ENCODE measurements around the gene LRRC4C. TPM values are rescaled to one million over a fixed set of nuclear protein-coding genes. Genes with fewer than 3 reads are reported as not detected.

Gene LRRC4C
- total and polyA plus RNA-seq, 2 donors (not counting 3 experiments of a cell fraction or from before 2014, with no cell fraction given): not detected

GRCh38 chr11:41334007-41334933 is 125.2 kb downstream of the LRRC4C start:
- FAIRE-seq (no peak), DNase-seq (ENCODE audit: low read depth, low spot score) (no peak)
- H2AFZ ChIP-seq (ENCODE audit: low read depth, low read length): no peak overlapping the region
- H3K9me1 ChIP-seq (replicated peaks; ENCODE audit: control insufficient read depth, extremely low read depth, insufficient read depth, low read length): no peaks in the 10 kb centered on the region
- H3K9ac ChIP-seq (replicated peaks; ENCODE audit: extremely low read depth, insufficient read depth, low read length): no peak overlapping the region
- H3K9me3 ChIP-seq (replicated peaks; ENCODE audit: control insufficient read depth, insufficient read depth, low read length): peaks cover 2% of the 10 kb centered on the region
- H3K4me3 ChIP-seq (replicated peaks in 1 of 3; ENCODE audit: insufficient read depth in 1 of 3, low read depth in 1 of 3, low read length in 3 of 3): no peak overlapping the region
- dilution Hi-C loops (cut with MboI; ENCODE audit: extremely low pct_ligation_motif_present, low sequenced_read_pairs) (no loop called here), intact Hi-C loops (cut with micrococcal nuclease) (no loop called here)
- no peaks in the 10 kb centered on the region for H4K20me1 ChIP-seq (replicated peaks; ENCODE audit: control insufficient read depth, extremely low read depth, insufficient read depth, low read length)
- no peaks in the 10 kb centered on the region for H3K27me3 ChIP-seq (ENCODE audit: control insufficient read depth in 2 of 2, insufficient read depth in 2 of 2, low read length in 2 of 2)
- ChIA-PET POLR2A (no interaction called here), CTCF (no interaction called here)
- no peak overlapping the region for H3K4me2 ChIP-seq (ENCODE audit: insufficient read depth, low read length)
- H3K4me1 ChIP-seq (ENCODE audit: control insufficient read depth, extremely low read depth, insufficient read depth, low read length): no peaks in the 10 kb centered on the region
- no peak overlapping the region for H3K27ac ChIP-seq (ENCODE audit: insufficient read depth, low read depth, low read length)
- no peaks in the 10 kb centered on the region for H3K36me3 ChIP-seq (ENCODE audit: control insufficient read depth in 2 of 2, extremely low read depth in 1 of 2, insufficient read depth in 2 of 2, low read length in 2 of 2)
- no TSS peak for BruUV-seq (replicated peaks)
- no peak for TF ChIP-seq MYC (IDR thresholded peaks at IDR 0.05; ENCODE audit: low read depth, low read length)
- no peaks in the 10 kb centered on the region for H3K79me2 ChIP-seq (ENCODE audit: control insufficient read depth, insufficient read depth, low read length)

- H3K9me3 ChIP-seq (replicated peaks; ENCODE audit: control insufficient read depth, insufficient read depth, low read length): peaks cover 2% of the 10 kb centered on the region
- no peak overlapping the region for H3K4me2 ChIP-seq (ENCODE audit: insufficient read depth, low read length)
- no peak overlapping the region for H3K27ac ChIP-seq (ENCODE audit: insufficient read depth, low read depth, low read length)
- H2AFZ ChIP-seq (ENCODE audit: low read depth, low read length): no peak overlapping the region
- no peak for DNase-seq (ENCODE audit: low read depth, low spot score)
- no peak overlapping the region for H3K4me3 ChIP-seq (replicated peaks in 1 of 3; ENCODE audit: insufficient read depth in 1 of 3, low read depth in 1 of 3, low read length in 3 of 3)
- no peak for TF ChIP-seq FOS (IDR thresholded peaks at IDR 0.05; ENCODE audit: borderline replicate concordance, insufficient read depth, low read length)
- no peak for TF ChIP-seq POLR2A (IDR thresholded peaks at IDR 0.05; ENCODE audit: low read depth, low read length)
- no peak for TF ChIP-seq GATA2 (IDR thresholded peaks at IDR 0.05; ENCODE audit: insufficient read depth, insufficient read length, low read depth, low read length)
- TF ChIP-seq CTCF (IDR thresholded peaks at IDR 0.05; ENCODE audit: extremely low read depth in 1 of 2, insufficient read depth in 1 of 2, low read depth in 1 of 2, low read length in 2 of 2): no peak
- TF ChIP-seq MAX (IDR thresholded peaks at IDR 0.05; ENCODE audit: insufficient read depth, insufficient read length): no peak
- no peak for TF ChIP-seq MYC (IDR thresholded peaks at IDR 0.05; ENCODE audit: low read depth, low read length)
- TF ChIP-seq EZH2 (IDR thresholded peaks at IDR 0.05; ENCODE audit: borderline replicate concordance, low read depth, low read length, severe bottlenecking): no peak
- no peak for TF ChIP-seq POLR2AphosphoS5 (IDR thresholded peaks at IDR 0.05; ENCODE audit: insufficient read depth, low read depth, low read length)
- TF ChIP-seq JUN (IDR thresholded peaks at IDR 0.05; ENCODE audit: borderline replicate concordance, insufficient read depth, insufficient read length, low read depth): no peak
- no peaks in the 10 kb centered on the region for H3K79me2 ChIP-seq (ENCODE audit: control insufficient read depth, insufficient read depth, low read length)
- no TSS peak for BruUV-seq (replicated peaks)
- no peaks in the 10 kb centered on the region for H4K20me1 ChIP-seq (replicated peaks; ENCODE audit: control insufficient read depth, extremely low read depth, insufficient read depth, low read length)
- ChIA-PET POLR2A (no interaction called here), CTCF (no interaction called here)
- H3K36me3 ChIP-seq (ENCODE audit: control insufficient read depth in 2 of 2, extremely low read depth in 1 of 2, insufficient read depth in 2 of 2, low read length in 2 of 2): no peaks in the 10 kb centered on the region
- dilution Hi-C loops (cut with MboI; ENCODE audit: extremely low pct_ligation_motif_present, low sequenced_read_pairs) (no loop called here), intact Hi-C loops (cut with micrococcal nuclease) (no loop called here)
- H3K4me1 ChIP-seq (ENCODE audit: control insufficient read depth, extremely low read depth, insufficient read depth, low read length): no peaks in the 10 kb centered on the region
- no peaks in the 10 kb centered on the region for H3K9me1 ChIP-seq (replicated peaks; ENCODE audit: control insufficient read depth, extremely low read depth, insufficient read depth, low read length)
- FAIRE-seq: no peak
- H3K9ac ChIP-seq (replicated peaks; ENCODE audit: extremely low read depth, insufficient read depth, low read length): no peak overlapping the region
- no peaks in the 10 kb centered on the region for H3K27me3 ChIP-seq (ENCODE audit: control insufficient read depth in 2 of 2, insufficient read depth in 2 of 2, low read length in 2 of 2)
Observed at GRCh38 chr11:41333357-41333756, 126.1 kb downstream of the LRRC4C start.

All from endothelial cell of umbilical vein (primary cell).